Choroid plexus epithelial cell (primary cell): ENCODE data around the gene TRIM29.
"Not testable (repeated sequence)": the region's sequence is repeated elsewhere in the genome, so short reads cannot be mapped to it uniquely, and the experiment has no call there.

Source experiments
- DNase-seq: peaks from one replicate; pipeline ENCODE4 v3.0.0-alpha.2; 2010; ENCODE audit warnings: low read depth
- H3K4me3 ChIP-seq: 2 replicates; pipeline ENCODE4 v1.5.1; 2011; ENCODE audit warnings: low read depth, mild to moderate bottlenecking, control low read depth, low read length, moderate library complexity
- TF ChIP-seq, protein P1 (sequence below): conservative IDR thresholded peaks from 2 replicates; pipeline ENCODE4 v1.5.1; 2011; ENCODE audit warnings: low read depth, mild to moderate bottlenecking, control low read depth, inconsistent platforms, low read length, moderate library complexity

Gene TRIM29

DNA sequence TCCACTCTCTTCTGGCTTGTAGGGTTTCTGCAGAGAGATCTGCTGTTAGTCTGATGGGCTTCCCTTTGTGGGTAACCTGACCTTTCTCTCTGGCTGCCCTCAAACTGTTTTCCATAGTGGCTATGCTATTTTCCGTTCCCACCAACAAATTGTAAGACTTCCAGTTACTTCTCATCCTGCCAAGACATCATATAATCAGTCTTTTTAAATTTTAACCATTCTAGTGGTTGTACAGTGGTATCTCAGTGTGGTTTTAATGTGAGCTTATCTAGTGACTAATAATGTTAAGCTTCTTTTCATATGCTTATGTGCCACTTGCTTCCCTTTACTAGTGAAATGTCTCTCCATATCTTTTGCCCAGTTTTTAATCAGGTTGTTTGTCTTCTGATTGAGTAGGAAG lies 13.6 kb upstream of the TRIM29 start:
- no peak for DNase-seq
- TF ChIP-seq, protein P1, sequence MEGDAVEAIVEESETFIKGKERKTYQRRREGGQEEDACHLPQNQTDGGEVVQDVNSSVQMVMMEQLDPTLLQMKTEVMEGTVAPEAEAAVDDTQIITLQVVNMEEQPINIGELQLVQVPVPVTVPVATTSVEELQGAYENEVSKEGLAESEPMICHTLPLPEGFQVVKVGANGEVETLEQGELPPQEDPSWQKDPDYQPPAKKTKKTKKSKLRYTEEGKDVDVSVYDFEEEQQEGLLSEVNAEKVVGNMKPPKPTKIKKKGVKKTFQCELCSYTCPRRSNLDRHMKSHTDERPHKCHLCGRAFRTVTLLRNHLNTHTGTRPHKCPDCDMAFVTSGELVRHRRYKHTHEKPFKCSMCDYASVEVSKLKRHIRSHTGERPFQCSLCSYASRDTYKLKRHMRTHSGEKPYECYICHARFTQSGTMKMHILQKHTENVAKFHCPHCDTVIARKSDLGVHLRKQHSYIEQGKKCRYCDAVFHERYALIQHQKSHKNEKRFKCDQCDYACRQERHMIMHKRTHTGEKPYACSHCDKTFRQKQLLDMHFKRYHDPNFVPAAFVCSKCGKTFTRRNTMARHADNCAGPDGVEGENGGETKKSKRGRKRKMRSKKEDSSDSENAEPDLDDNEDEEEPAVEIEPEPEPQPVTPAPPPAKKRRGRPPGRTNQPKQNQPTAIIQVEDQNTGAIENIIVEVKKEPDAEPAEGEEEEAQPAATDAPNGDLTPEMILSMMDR, result no peak
- H3K4me3 ChIP-seq, result no peak overlapping the region

DNA sequence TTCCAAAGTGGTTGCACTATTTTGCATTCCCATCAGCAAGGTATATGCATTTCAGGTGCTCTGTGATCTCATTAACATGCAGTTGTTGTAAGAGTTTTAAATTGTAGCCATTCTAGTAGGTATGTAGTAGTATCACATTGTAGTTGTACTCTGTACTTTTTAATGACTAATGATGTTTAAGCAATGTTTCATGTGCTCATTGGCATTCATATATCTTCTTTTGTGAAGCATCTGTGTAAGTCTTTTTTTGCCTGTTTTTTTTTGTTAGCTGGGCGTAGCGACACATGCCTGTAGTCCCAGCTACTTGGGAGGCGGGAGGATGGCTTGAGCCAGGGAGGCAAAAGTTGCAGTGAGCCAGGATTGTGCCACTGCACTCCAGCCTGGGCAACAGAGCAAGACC lies 11.3 kb upstream of the TRIM29 start:
- H3K4me3 ChIP-seq, result no peak overlapping the region
- TF ChIP-seq, protein P1, result no peak
- no peak for DNase-seq

DNA sequence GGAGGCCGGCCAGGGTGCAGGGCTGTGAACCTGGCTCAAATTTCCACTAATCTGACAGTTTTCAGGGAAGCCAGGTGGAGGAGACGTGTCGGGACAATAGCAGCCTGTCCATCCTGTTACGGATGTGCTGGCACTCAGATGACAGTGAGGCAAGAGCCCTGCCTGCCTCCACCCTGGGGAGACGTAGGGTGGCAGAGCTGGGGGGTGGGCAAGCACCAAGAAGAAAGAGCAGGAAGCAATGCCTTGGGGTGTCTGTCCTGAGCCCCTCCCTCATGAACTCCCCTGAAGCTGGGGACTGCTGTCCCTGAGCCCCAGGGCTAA lies 10.0 kb upstream of the TRIM29 start:
- TF ChIP-seq, protein P1, result no peak
- no peak overlapping the region for H3K4me3 ChIP-seq
- no peak for DNase-seq

DNA sequence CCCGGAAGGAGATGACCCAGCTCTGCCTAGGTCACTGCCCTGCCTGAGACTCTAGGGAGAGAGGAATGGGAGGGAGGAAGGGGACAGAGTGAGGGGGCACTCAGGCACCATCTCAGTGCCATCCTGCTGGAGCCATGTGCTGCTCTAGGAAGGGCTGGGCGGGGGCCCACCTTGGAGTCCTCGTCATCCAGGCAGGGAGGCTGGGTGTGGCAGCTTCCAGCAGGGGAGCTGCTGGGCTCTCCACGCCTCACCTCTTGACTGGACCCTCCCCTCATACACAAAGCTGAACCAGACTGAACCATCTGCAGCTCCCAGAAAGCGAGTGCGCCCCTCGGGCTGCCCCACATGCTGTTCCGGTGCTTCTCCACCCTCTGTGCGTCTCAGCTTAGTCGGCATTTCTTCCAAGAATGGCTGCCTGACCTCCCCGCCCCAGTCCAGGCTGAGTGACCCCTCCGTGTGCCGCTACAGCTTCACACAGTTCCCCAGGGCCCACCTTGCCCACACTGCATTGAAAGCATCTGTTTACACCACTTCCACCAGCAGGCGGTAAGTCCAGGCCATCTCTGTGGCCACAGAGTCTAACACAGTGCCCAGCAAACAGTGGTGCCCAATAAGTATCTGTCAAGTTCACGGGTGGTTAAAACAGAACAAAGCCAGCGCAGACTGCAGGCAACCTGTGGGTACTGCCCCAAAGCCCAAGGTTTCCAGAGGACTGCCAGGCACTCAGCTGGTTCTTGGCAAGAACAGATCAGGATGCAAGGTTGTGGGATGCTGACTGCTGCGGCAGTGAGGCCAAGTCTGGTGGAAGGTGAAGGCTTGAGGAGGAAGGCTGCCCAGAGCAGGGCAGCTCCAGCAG lies 9.4 kb upstream of the TRIM29 start:
- TF ChIP-seq, protein P1, result no peak
- no peak overlapping the region for H3K4me3 ChIP-seq
- no peak for DNase-seq

DNA sequence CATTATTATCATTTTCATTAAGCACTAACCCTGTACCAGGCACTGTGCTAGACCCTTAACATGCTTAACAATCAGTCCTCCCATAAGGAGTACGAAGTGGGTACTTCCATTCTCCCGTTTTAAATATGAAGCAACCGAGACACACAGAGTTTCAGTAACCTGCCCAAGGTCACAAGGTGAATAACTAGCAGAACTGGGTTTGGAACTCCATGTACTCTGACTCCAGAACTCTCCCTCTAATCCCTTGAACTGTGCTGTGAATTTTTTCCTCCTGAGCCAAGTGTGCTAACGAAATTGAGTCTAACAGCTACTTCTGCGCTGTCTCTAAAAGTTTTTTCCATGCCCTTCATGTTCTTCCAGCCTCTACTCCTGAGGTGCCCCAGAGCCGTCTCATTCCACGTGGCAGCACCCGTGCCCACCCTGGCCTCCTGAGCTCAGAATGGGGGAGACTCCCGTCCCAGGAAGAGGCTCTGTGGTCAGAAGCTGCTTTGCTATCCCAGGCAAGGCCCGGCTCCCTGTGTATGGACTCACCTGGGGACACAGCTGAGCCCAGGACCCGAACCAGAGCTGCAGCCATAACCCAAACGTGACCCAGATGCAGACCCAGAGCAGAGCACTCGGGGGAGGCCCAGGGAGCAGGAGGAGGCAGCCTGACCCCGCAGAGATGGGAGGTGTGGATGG lies 8.6 kb upstream of the TRIM29 start:
- H3K4me3 ChIP-seq, result no peak overlapping the region
- no peak for DNase-seq
- TF ChIP-seq, protein P1, result no peak

DNA sequence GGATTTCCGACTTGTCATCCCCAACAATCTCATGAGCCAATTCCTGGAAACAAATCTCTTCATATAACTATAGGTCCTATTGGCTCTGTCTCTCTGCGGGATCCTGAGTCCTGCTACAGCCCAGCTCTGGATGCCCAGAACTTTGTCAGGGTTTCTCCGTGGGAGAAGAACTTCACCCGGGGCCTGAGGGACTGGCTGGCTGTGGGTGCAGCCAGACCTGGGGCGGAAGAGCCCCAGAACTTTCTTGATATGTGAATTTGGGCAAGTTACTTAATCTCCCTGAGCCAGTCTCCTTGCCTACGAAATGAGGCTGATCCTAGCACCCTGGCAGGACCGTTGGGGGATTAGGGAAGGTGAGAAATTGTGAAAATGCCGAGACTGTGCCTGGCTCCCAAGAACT lies 6.6 kb upstream of the TRIM29 start:
- no peak for DNase-seq
- H3K4me3 ChIP-seq, result no peak overlapping the region
- TF ChIP-seq, protein P1, result no peak

DNA sequence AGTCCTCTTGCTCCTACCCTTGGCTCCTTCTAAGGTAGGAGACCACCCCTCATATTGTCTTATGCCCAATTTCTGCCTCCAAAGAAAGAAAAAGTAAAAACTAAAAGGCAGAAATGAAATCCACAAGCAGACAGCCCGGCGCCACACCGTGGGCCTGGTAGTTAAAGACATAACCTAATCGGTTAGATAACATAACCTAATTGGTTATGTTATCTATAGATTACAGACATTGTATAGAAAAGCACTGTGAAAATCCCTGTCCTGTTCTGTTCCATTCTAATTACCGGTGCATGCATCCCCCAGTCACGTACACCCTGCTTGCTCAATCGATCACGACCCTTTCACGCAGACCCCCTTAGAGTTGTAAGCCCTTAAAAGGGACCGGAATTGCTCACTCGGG lies 5.6 kb upstream of the TRIM29 start:
- not testable (repeated sequence) for DNase-seq, H3K4me3 ChIP-seq
